ENCODE data around the gene SEPSECS. TPM values are rescaled to one million over a fixed set of nuclear protein-coding genes. Genes with fewer than 3 reads are reported as not detected.
A peak's percentile ranks its signal among the peaks of the same experiment; 100 is the strongest.

Gene SEPSECS
- total RNA-seq, result 10 to 100 TPM; 13.1 to 16.3 TPM

- Histone ChIP-seq H3K9me3 (no peaks in the 10 kb centered on the region), H3K27ac (peak within 1 kb of the TSS; percentile 99), H3K9ac (ENCODE audit: low read depth in 2 of 2, low read length in 2 of 2) (peak within 1 kb of the TSS; percentile 87 to 96), H3K4me3 (peak within 1 kb of the TSS; percentile 86), H3K27me3 (no peaks in the 10 kb centered on the region), H3K36me3 (no peaks in the 10 kb centered on the region), H3K4me1 (peaks cover 5% of the 10 kb centered on the region)
- TF ChIP-seq, protein P1, sequence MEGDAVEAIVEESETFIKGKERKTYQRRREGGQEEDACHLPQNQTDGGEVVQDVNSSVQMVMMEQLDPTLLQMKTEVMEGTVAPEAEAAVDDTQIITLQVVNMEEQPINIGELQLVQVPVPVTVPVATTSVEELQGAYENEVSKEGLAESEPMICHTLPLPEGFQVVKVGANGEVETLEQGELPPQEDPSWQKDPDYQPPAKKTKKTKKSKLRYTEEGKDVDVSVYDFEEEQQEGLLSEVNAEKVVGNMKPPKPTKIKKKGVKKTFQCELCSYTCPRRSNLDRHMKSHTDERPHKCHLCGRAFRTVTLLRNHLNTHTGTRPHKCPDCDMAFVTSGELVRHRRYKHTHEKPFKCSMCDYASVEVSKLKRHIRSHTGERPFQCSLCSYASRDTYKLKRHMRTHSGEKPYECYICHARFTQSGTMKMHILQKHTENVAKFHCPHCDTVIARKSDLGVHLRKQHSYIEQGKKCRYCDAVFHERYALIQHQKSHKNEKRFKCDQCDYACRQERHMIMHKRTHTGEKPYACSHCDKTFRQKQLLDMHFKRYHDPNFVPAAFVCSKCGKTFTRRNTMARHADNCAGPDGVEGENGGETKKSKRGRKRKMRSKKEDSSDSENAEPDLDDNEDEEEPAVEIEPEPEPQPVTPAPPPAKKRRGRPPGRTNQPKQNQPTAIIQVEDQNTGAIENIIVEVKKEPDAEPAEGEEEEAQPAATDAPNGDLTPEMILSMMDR (IDR thresholded peaks at IDR 0.05), result no peak
- peak; percentile 99 for DNase-seq
- intact Hi-C loops (cut with DNase I), result loop anchor here (10.0 kb wide), 1 partner anchor 155 kb away; the partner anchor contains the start of gene ZCCHC4
These were observed at the start of gene SEPSECS for GRCh38 chr4:25159837-25160713. SEPSECS (minus strand) TSS chr4:25160449; CDS start chr4:25160369, 80 bp downstream.

GRCh38 chr4:25209702-25210101 lies 49.5 kb upstream of the SEPSECS start:
- H3K4me3 ChIP-seq, result no peak overlapping the region
- TF ChIP-seq, protein P1 (IDR thresholded peaks at IDR 0.05), result no peak
- no peak for DNase-seq
- H3K9ac ChIP-seq (ENCODE audit: low read depth in 2 of 2, low read length in 2 of 2), result no peak overlapping the region
- no peak overlapping the region for H3K27ac ChIP-seq
- intact Hi-C loops (cut with DNase I), result no loop called here
- no peaks in the 10 kb centered on the region for H3K27me3 ChIP-seq
- H3K9me3 ChIP-seq, result no peaks in the 10 kb centered on the region
- no peaks in the 10 kb centered on the region for H3K4me1 ChIP-seq
- H3K36me3 ChIP-seq, result no peaks in the 10 kb centered on the region

DNA sequence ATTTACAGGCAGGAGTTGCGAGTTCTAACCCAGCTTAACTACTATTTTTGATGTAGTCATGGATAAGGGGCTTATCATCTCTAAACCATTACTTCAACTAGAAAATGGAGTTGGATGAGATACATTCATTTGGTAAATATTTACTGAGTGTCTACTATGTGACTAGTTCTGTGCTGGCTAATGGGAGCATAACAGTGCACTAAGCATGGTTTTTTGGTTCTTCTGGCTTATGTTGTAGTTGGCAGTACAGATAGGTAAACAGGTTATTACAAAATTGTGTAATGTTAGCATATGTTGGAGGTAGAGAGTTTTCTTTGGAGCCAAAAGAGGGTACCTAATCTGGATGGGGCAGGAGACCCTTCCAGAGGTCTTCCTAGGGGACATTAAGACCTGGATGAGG lies 47.7 kb upstream of the SEPSECS start:
- no peak for DNase-seq
- Histone ChIP-seq H3K4me3 (no peak overlapping the region), H3K9me3 (no peaks in the 10 kb centered on the region), H3K27ac (no peak overlapping the region), H3K27me3 (no peaks in the 10 kb centered on the region), H3K36me3 (no peaks in the 10 kb centered on the region), H3K9ac (ENCODE audit: low read depth in 2 of 2, low read length in 2 of 2) (no peak overlapping the region), H3K4me1 (no peaks in the 10 kb centered on the region)
- TF ChIP-seq, protein P1 (IDR thresholded peaks at IDR 0.05), result no peak
- intact Hi-C loops (cut with DNase I), result no loop called here

- no peak overlapping the region for H3K27ac ChIP-seq
- no peak overlapping the region for H3K9ac ChIP-seq (ENCODE audit: low read depth in 2 of 2, low read length in 2 of 2)
- TF ChIP-seq, protein P1 (IDR thresholded peaks at IDR 0.05), result no peak
- H3K4me3 ChIP-seq, result no peak overlapping the region
- no peaks in the 10 kb centered on the region for H3K4me1 ChIP-seq
- H3K27me3 ChIP-seq, result no peaks in the 10 kb centered on the region
- DNase-seq, result no peak
- no peaks in the 10 kb centered on the region for H3K9me3 ChIP-seq
- no peaks in the 10 kb centered on the region for H3K36me3 ChIP-seq
- intact Hi-C loops (cut with DNase I), result no loop called here
These were observed 38.5 kb upstream of the SEPSECS start for GRCh38 chr4:25198713-25199112.

GRCh38 chr4:25190407-25190806 lies 30.2 kb upstream of the SEPSECS start:
- Histone ChIP-seq H3K27me3 (no peaks in the 10 kb centered on the region), H3K36me3 (no peaks in the 10 kb centered on the region), H3K27ac (no peak overlapping the region), H3K9me3 (no peaks in the 10 kb centered on the region), H3K4me1 (no peaks in the 10 kb centered on the region), H3K9ac (ENCODE audit: low read depth in 2 of 2, low read length in 2 of 2) (peak overlapping the region in 1 of 2 donors; percentile 24), H3K4me3 (no peak overlapping the region)
- no peak for DNase-seq
- TF ChIP-seq, protein P1 (IDR thresholded peaks at IDR 0.05), result no peak
- intact Hi-C loops (cut with DNase I), result no loop called here

Data from colonic mucosa (tissue), 4 donors.